Smooth muscle cell (in vitro differentiated cells): ENCODE measurements around the gene BCAN. TPM values are rescaled to one million over a fixed set of nuclear protein-coding genes. Genes with fewer than 3 reads are reported as not detected.

Experiments used
- DNase-seq: peaks from one replicate; lab custom pipeline; 2025; ENCODE audit not compliant: unreplicated experiment; lab: John Stamatoyannopoulos, UW
- H2AFZ ChIP-seq: fragments of 200-600 bp; sonication (generic); 2 replicates; pipeline ENCODE4 v1.6.0; 2016; ENCODE audit warnings: antibody characterized with exemption, low read depth, mild to moderate bottlenecking
- H3F3A ChIP-seq: fragments of 200-600 bp; sonication (generic); 2 replicates; pipeline ENCODE4 v1.6.0; 2017; ENCODE audit warnings: antibody characterized with exemption, low read depth
- H3K27ac ChIP-seq: fragments of 200-600 bp; sonication (generic); 2 replicates; pipeline ENCODE4 v1.5.1; 2016; ENCODE audit warnings: low read depth, mild to moderate bottlenecking
- H3K27me3 ChIP-seq: fragments of 200-600 bp; sonication (generic); 2 replicates; pipeline ENCODE4 v1.6.1; 2016; ENCODE audit warnings: low read depth, mild to moderate bottlenecking
- H3K36me3 ChIP-seq: fragments of 200-600 bp; sonication (generic); 2 replicates; pipeline ENCODE4 v1.5.1; 2016; ENCODE audit warnings: low read depth
- H3K4me1 ChIP-seq: fragments of 200-600 bp; sonication (generic); 2 replicates; pipeline ENCODE4 v1.5.1; 2016; ENCODE audit warnings: low read depth
- H3K4me2 ChIP-seq: fragments of 200-600 bp; sonication (generic); 2 replicates; pipeline ENCODE4 v1.6.0; 2016; ENCODE audit warnings: mild to moderate bottlenecking
- H3K4me3 ChIP-seq: fragments of 200-600 bp; sonication (generic); 2 replicates; pipeline ENCODE4 v1.5.1; 2016; ENCODE audit warnings: mild to moderate bottlenecking
- H3K79me2 ChIP-seq: fragments of 200-600 bp; sonication (generic); 2 replicates; pipeline ENCODE4 v1.6.0; 2016; ENCODE audit warnings: low read depth, mild to moderate bottlenecking
- H3K9ac ChIP-seq: fragments of 200-600 bp; sonication (generic); 2 replicates; pipeline ENCODE4 v1.6.0; 2016; ENCODE audit warnings: low read depth
- H3K9me3 ChIP-seq: fragments of 200-600 bp; sonication (generic); replicated peaks from 2 replicates; pipeline ENCODE4 v1.5.1; 2016; ENCODE audit warnings: low read depth
- H4K20me1 ChIP-seq: fragments of 200-600 bp; sonication (generic); 2 replicates; pipeline ENCODE4 v1.6.0; 2016; ENCODE audit warnings: low read depth
- CTCF ChIP-seq: fragments of 200-600 bp; sonication (generic); IDR thresholded peaks from 2 replicates; pipeline ENCODE4 v1.5.1; 2017; ENCODE audit warnings: borderline replicate concordance, mild to moderate bottlenecking, antibody characterized with exemption; ENCODE audit not compliant: insufficient read depth, poor library complexity, severe bottlenecking
- WGBS: methylation state at CpG from one replicate; pipeline ENCODE4 v1.1.7; 2016; ENCODE audit warnings: low lambda C conversion rate; 5-methylcytosine and 5-hydroxymethylcytosine counted together
- polyA plus RNA-seq: library from polyadenylated mRNA; unstranded; fragments of >200 nt; fragmentation: Nextera tagmentation; extraction: Ambion mirVana; gene quantifications from 2 replicates; pipeline ENCODE4 v1.2.1, GENCODE V29; 2016
- total RNA-seq: library from RNA; depleted of rRNA; stranded (reverse); fragments of >200 nt; gene quantifications from 2 replicates; pipeline ENCODE4 v1.2.3, GENCODE V29; 2014

Gene BCAN
- total and polyA plus RNA-seq, 2 experiments from 2014 or later, result 0.79 TPM; not detected in 1

DNA sequence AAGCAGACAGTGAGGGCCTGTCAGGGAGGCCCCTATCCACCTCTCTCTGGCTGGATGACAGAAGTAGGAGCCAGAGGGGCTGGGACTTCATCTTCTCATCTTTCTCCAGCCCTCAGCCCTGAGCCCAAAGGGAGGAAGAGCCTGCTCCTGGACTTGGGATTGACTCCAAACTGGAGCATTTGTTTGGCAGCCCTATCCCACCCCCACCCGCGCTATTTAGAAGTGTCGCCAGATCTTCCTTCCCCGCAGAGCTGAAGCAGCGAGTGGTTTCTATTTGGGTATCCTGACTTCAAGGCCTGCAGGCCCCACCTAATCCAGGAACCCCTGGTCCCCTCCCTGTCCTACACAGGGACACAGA, 25.7 kb downstream of the BCAN start:
- no peaks in the 10 kb centered on the region for H3K9me3 ChIP-seq
- H2AFZ ChIP-seq, result peak overlapping the region; percentile 58
- H3K4me1 ChIP-seq, result peaks cover 56% of the 10 kb centered on the region
- H3K27ac ChIP-seq, result peak overlapping the region; percentile 73
- H3K4me3 ChIP-seq, result no peak overlapping the region
- peak overlapping the region; percentile 66 for H3K4me2 ChIP-seq
- H3F3A ChIP-seq, result peaks cover 21% of the 10 kb centered on the region
- TF ChIP-seq CTCF, result no peak
- WGBS, result 11% methylated on average over 5 of the region's 5 CpGs
- H4K20me1 ChIP-seq, result no peaks in the 10 kb centered on the region
- no peaks in the 10 kb centered on the region for H3K36me3 ChIP-seq
- H3K9ac ChIP-seq, result no peak overlapping the region
- peaks cover 6% of the 10 kb centered on the region for H3K79me2 ChIP-seq
- DNase-seq, result no peak
- no peaks in the 10 kb centered on the region for H3K27me3 ChIP-seq

- Histone ChIP-seq H3K9ac (no peak overlapping the region), H3K27ac (peak overlapping the region; percentile 73), H3K4me1 (peaks cover 56% of the 10 kb centered on the region), H3K79me2 (peaks cover 6% of the 10 kb centered on the region), H3K4me2 (peak overlapping the region; percentile 66), H3K36me3 (no peaks in the 10 kb centered on the region), H2AFZ (peak overlapping the region; percentile 58), H3K27me3 (no peaks in the 10 kb centered on the region), H3F3A (peaks cover 17% of the 10 kb centered on the region), H4K20me1 (peaks cover under 1% of the 10 kb centered on the region), H3K4me3 (no peak overlapping the region), H3K9me3 (no peaks in the 10 kb centered on the region)
- WGBS, result 5% methylated on average over 4 of the region's 9 CpGs
- TF ChIP-seq CTCF, result no peak
- no peak for DNase-seq
Measured at GRCh38 chr1:156667968-156668709, 26.2 kb downstream of the BCAN start.

DNA sequence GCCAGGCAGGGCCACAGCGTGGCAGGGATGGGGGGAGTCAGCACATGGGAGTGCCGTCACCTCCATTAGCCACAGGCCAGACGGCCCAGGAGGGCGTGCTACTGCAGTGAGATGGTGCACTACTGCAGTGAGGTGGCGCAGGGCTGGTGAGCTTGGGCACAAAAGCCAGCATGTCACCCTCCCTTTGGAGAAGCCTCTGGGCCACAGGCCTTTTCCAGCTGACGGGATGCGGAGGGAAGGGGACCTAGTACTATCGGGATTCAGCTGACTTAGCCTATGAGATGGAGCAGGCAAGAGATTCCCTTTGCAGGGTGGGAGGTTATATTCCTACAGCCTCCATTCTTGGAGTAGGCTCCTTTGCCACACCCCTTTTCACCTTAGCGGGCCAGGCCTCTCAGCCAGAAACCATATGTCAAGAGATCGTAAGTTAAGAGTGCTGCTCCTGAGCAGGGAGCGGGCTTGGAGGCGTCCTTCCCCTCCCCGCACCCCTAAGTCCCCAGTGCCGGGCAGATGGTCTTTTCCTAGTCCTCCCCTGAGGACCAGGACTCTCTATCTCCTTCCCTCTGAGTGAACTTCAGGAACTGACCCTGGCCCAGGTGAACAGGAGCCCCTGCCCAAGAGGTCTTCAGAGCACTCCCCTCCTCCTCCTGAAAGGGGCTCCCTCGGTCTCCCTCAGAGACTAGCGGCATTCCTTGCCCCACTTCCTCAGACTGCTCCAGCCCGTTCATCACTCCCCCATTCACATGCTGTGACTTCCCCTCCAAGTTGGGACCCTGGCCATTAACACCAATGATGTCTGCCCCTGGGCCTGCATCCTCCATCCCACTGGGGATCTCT, 27.1 kb downstream of the BCAN start:
- H3K79me2 ChIP-seq, result peaks cover 11% of the 10 kb centered on the region
- no peaks in the 10 kb centered on the region for H3K27me3 ChIP-seq
- no peak for TF ChIP-seq CTCF
- peaks cover 54% of the 10 kb centered on the region for H3K4me1 ChIP-seq
- no peaks in the 10 kb centered on the region for H3K9me3 ChIP-seq
- H4K20me1 ChIP-seq, result peaks cover 9% of the 10 kb centered on the region
- H3K36me3 ChIP-seq, result no peaks in the 10 kb centered on the region
- no peak overlapping the region for H2AFZ ChIP-seq
- H3K4me2 ChIP-seq, result peak overlapping the region; percentile 66
- H3K4me3 ChIP-seq, result no peak overlapping the region
- peaks cover 17% of the 10 kb centered on the region for H3F3A ChIP-seq
- peak overlapping the region; percentile 73 for H3K27ac ChIP-seq
- H3K9ac ChIP-seq, result no peak overlapping the region
- WGBS, result 39% methylated on average over 17 of the region's 17 CpGs
- no peak for DNase-seq
